Erythroblast (primary cell): ENCODE results near the gene SLC12A8.

ENCODE experiments used
- GATA1 ChIP-seq: IDR thresholded peaks from 2 replicates; pipeline ENCODE4 v1.6.1; 2011; ENCODE audit warnings: low read depth, mild to moderate bottlenecking, control low read depth, low read length, moderate library complexity
- POLR2A ChIP-seq: IDR thresholded peaks from 2 replicates; pipeline ENCODE4 v1.6.1; 2011; ENCODE audit warnings: mild to moderate bottlenecking, low read length

DNA sequence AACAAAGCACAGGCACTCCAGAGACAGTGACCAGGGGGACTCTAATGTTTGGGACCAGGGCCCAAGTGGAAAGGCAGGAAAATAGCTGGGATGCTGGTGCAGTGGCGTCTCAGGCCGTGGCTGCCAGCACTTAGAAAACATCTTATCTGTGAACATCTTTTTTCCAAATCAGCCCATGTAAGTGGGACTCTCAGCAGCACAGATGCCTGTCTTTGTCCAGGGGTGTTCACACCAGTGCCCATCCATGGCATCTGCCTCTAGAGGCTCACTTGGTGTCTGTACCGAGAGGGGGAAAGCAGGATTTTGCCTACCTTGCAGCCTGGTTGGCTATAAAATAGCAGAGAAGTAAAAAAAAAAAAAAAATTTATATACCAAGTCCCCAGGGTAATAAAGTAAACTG is 26.7 kb downstream of the SLC12A8 start:
- TF ChIP-seq POLR2A (no peak), GATA1 (no peak)
